ENCODE measurements around the gene IL5RA.

Gene IL5RA

DNA sequence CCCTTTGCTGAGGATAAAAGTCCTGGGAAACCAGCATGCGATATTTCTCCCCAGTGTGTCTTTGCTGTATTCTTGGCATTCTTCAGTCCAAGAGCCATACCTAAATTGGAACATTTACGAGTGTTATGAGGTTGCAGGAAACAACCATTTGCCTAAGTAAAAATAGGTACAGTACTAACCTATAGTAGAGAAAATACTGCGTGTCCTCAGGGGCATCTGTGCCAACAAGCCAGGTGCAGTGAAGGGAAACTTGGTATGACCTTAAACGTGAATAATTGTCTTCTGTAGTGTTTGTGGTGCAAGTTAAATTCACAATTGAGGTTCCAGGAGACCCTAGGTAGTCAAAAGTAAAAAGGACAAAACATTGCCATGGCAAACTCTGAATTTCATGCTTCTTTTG lies 12.2 kb downstream of the IL5RA start:
- Histone ChIP-seq H3K27ac (replicated peaks) (no peak overlapping the region), H3K4me3 (replicated peaks; ENCODE audit: insufficient read depth, low read length) (no peak overlapping the region), H3K27me3 (ENCODE audit: insufficient read depth, poor library complexity, severe bottlenecking) (no peaks in the 10 kb centered on the region)
- TF ChIP-seq POLR2AphosphoS5 (IDR thresholded peaks at IDR 0.05; ENCODE audit: low read depth) (no peak), GABPA (IDR thresholded peaks at IDR 0.05; ENCODE audit: low read depth) (no peak)
- TF ChIP-seq, protein P1, sequence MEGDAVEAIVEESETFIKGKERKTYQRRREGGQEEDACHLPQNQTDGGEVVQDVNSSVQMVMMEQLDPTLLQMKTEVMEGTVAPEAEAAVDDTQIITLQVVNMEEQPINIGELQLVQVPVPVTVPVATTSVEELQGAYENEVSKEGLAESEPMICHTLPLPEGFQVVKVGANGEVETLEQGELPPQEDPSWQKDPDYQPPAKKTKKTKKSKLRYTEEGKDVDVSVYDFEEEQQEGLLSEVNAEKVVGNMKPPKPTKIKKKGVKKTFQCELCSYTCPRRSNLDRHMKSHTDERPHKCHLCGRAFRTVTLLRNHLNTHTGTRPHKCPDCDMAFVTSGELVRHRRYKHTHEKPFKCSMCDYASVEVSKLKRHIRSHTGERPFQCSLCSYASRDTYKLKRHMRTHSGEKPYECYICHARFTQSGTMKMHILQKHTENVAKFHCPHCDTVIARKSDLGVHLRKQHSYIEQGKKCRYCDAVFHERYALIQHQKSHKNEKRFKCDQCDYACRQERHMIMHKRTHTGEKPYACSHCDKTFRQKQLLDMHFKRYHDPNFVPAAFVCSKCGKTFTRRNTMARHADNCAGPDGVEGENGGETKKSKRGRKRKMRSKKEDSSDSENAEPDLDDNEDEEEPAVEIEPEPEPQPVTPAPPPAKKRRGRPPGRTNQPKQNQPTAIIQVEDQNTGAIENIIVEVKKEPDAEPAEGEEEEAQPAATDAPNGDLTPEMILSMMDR (IDR thresholded peaks at IDR 0.05; ENCODE audit: insufficient read depth, low read length) = no peak
- TF ChIP-seq, protein P2, sequence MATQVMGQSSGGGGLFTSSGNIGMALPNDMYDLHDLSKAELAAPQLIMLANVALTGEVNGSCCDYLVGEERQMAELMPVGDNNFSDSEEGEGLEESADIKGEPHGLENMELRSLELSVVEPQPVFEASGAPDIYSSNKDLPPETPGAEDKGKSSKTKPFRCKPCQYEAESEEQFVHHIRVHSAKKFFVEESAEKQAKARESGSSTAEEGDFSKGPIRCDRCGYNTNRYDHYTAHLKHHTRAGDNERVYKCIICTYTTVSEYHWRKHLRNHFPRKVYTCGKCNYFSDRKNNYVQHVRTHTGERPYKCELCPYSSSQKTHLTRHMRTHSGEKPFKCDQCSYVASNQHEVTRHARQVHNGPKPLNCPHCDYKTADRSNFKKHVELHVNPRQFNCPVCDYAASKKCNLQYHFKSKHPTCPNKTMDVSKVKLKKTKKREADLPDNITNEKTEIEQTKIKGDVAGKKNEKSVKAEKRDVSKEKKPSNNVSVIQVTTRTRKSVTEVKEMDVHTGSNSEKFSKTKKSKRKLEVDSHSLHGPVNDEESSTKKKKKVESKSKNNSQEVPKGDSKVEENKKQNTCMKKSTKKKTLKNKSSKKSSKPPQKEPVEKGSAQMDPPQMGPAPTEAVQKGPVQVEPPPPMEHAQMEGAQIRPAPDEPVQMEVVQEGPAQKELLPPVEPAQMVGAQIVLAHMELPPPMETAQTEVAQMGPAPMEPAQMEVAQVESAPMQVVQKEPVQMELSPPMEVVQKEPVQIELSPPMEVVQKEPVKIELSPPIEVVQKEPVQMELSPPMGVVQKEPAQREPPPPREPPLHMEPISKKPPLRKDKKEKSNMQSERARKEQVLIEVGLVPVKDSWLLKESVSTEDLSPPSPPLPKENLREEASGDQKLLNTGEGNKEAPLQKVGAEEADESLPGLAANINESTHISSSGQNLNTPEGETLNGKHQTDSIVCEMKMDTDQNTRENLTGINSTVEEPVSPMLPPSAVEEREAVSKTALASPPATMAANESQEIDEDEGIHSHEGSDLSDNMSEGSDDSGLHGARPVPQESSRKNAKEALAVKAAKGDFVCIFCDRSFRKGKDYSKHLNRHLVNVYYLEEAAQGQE (IDR thresholded peaks at IDR 0.05; ENCODE audit: insufficient replicate concordance, low read depth) = no peak
- no peak for DNase-seq (ENCODE audit: low read depth in 1 of 2, low spot score in 1 of 2)

DNA sequence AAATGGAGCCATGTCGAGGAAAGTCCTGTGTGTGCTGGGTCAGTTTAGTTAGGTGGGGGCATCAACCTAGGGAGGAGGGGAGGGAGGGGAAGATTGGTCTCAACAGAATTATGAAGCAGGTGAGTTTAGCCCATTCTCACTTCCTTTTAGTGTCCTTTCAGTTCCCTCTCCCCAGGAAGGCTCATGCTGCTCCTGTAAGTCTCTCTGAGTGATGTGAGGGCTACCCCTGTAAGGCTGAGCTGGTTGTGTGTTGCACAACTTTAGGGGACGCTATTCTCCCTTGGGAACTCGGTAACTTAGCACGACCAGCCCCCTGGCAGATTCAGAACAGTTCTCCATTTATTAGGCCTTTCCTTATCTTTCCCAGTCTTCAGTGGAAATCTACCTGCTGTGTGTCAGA lies 21.2 kb downstream of the IL5RA start:
- TF ChIP-seq GABPA (IDR thresholded peaks at IDR 0.05; ENCODE audit: low read depth) = no peak
- Histone ChIP-seq H3K27ac (replicated peaks) (no peak overlapping the region), H3K4me3 (replicated peaks; ENCODE audit: insufficient read depth, low read length) (no peak overlapping the region), H3K27me3 (ENCODE audit: insufficient read depth, poor library complexity, severe bottlenecking) (no peaks in the 10 kb centered on the region)
- DNase-seq (ENCODE audit: low read depth in 1 of 2, low spot score in 1 of 2) = peak in 1 of 2 experiments; percentile 21

DNA sequence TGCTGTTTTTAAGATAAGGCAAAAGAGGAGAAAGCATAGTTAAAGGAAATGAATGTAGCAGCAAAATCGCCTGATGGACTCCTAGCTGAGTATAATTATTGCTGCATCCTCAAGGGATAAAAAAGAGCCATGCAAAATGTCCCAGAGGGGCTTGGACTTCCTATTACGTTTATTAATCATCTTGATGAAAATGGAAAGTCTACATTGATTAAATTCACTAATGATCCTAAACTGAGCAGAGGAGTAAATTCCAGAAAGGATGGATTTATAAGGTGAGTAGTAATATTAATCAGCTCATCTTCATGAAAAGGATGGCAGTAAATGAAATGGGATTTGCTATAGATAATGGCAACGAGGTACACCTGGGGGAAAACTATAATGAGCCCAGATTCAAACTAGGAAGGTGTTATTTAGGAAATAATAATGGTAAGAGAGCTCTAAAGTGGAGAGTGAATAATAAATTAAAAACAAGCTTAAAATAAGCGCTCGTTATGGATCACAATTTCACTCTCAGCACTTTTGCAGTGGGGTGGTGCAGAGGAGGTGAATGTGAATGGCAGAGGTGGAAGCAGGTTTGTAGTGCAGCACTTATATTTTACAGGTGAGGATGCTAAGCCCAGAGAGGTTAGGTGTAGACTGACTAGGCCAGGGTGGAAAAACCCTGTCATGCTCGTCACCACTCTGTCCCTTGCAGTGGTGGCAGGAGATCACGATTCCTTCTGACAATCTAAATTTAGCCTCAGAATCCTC lies 22.3 kb downstream of the IL5RA start:
- TF ChIP-seq POLR2AphosphoS5 (IDR thresholded peaks at IDR 0.05; ENCODE audit: low read depth) = no peak
- Histone ChIP-seq H3K4me3 (replicated peaks; ENCODE audit: insufficient read depth, low read length) (no peak overlapping the region), H3K27ac (replicated peaks) (no peak overlapping the region), H3K27me3 (ENCODE audit: insufficient read depth, poor library complexity, severe bottlenecking) (no peaks in the 10 kb centered on the region)
- DNase-seq (ENCODE audit: low read depth in 1 of 2, low spot score in 1 of 2) = no peak

DNA sequence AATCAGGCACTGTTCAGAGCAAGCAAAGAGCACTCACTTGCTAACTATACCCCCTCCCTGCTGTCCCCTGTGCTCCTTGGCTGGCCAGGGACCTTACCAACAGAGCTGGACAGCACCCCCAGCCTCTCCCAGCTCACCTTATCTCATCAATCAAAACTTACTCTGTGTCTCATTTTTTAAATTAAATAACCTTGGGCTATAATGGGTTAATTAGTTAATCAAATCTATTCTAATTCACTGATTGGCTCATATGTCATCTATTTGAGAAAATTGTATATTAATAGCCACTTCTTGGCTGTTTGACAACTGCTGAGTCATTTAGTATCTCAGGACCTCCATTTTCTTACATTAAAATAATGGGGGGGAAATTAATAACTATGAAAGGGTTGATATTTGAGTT lies 22.9 kb downstream of the IL5RA start:
- no peak for DNase-seq (ENCODE audit: low read depth in 1 of 2, low spot score in 1 of 2)

More for the DNA sequence above, 22.9 kb downstream of the IL5RA start:
- Histone ChIP-seq H3K27ac (replicated peaks) (no peak overlapping the region; the same call in 1 of the 2 replicates), H3K4me3 (replicated peaks; ENCODE audit: insufficient read depth, low read length) (no peak overlapping the region), H3K27me3 (ENCODE audit: insufficient read depth, poor library complexity, severe bottlenecking) (no peaks in the 10 kb centered on the region)
- TF ChIP-seq POLR2AphosphoS5 (IDR thresholded peaks at IDR 0.05; ENCODE audit: low read depth) (no peak), SPI1 (IDR thresholded peaks at IDR 0.05; ENCODE audit: borderline replicate concordance, low read depth) (no peak), GABPA (IDR thresholded peaks at IDR 0.05; ENCODE audit: low read depth) (no peak)
- TF ChIP-seq, protein P2 (IDR thresholded peaks at IDR 0.05; ENCODE audit: insufficient replicate concordance, low read depth) = peak; percentile 53
- TF ChIP-seq, protein P1 (IDR thresholded peaks at IDR 0.05; ENCODE audit: insufficient read depth, low read length) = no peak

All from HL-60 (cell line).